Right atrium auricular region (tissue), 2 donors: ENCODE results near the gene DNM3. TPM values are rescaled to one million over a fixed set of nuclear protein-coding genes. Genes with fewer than 3 reads are reported as not detected.

Experiments used
- DNase-seq: peaks from one replicate; pipeline ENCODE4 v3.0.0-alpha.2; 2019; ENCODE audit warnings: low spot score
- H3K27ac ChIP-seq, 2 donors: fragments of 200-600 bp; sonication (generic); 1 replicate in 1 of 2; 2 replicates in 1 of 2; pipeline ENCODE4 v1.5.1; 2016 to 2019
- H3K27me3 ChIP-seq, 2 donors: fragments of 200-600 bp; sonication (generic); one replicate each; pipeline versions ENCODE4 v1.5.1 to v1.6.0; 2017 to 2019
- H3K36me3 ChIP-seq: fragments of 200-600 bp; sonication (generic); one replicate; pipeline ENCODE4 v1.5.1; 2016
- H3K4me1 ChIP-seq, 2 donors: fragments of 200-600 bp; sonication (generic); one replicate each; pipeline versions ENCODE4 v1.5.1 to v1.6.0; 2017 to 2019
- H3K4me3 ChIP-seq, 2 donors: fragments of 200-600 bp; sonication (generic); 1 replicate in 1 of 2; 2 replicates in 1 of 2; pipeline ENCODE4 v1.5.1; 2017 to 2019; ENCODE audit warnings: mild to moderate bottlenecking in 1 of 2, moderate library complexity in 1 of 2
- H3K9me3 ChIP-seq, 2 donors: fragments of 200-600 bp; sonication (generic); one replicate each; pipeline ENCODE4 v1.5.1; 2019
- total RNA-seq, 2 donors: library from RNA; depleted of rRNA; stranded (reverse); fragments of >200 nt; gene quantifications; one replicate each; pipeline ENCODE4 v1.1.0, GENCODE V29; 2016
- TF ChIP-seq, protein P1 (sequence below), 2 donors: fragments of 200-600 bp; sonication (generic); IDR thresholded peaks; one replicate each; pipeline ENCODE4 v1.5.1; 2019; ENCODE audit warnings: antibody characterized with exemption in 2 of 2

Gene DNM3
- total RNA-seq, 2 donors from 2014 or later: 1.0 to 1.6 TPM

DNA sequence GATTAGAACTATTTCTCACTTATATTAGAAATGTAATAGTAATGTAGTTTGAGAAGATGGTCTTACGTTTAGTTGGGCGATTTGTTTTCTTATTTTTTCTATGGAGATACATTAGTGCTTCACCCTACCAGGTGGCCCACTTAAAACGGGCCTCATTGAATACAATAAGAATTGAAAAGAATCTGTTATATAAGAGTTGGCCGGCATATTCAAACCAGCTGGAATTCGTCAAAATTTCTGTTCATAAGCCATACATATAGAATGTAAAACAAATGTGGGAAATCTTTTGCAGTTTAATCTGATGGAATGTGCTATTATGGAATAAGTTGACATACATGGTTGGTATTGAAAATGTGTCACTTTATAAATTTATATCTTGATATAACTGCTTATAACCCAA is 482.8 kb downstream of the DNM3 start:
- no peaks in the 10 kb centered on the region for H3K27me3 ChIP-seq
- TF ChIP-seq, protein P1, sequence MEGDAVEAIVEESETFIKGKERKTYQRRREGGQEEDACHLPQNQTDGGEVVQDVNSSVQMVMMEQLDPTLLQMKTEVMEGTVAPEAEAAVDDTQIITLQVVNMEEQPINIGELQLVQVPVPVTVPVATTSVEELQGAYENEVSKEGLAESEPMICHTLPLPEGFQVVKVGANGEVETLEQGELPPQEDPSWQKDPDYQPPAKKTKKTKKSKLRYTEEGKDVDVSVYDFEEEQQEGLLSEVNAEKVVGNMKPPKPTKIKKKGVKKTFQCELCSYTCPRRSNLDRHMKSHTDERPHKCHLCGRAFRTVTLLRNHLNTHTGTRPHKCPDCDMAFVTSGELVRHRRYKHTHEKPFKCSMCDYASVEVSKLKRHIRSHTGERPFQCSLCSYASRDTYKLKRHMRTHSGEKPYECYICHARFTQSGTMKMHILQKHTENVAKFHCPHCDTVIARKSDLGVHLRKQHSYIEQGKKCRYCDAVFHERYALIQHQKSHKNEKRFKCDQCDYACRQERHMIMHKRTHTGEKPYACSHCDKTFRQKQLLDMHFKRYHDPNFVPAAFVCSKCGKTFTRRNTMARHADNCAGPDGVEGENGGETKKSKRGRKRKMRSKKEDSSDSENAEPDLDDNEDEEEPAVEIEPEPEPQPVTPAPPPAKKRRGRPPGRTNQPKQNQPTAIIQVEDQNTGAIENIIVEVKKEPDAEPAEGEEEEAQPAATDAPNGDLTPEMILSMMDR (IDR thresholded peaks at IDR 0.05): no peak
- H3K36me3 ChIP-seq: no peaks in the 10 kb centered on the region
- no peak overlapping the region for H3K4me3 ChIP-seq
- peaks cover 0 to 8% of the 10 kb centered on the region in 2 donors for H3K4me1 ChIP-seq
- DNase-seq: no peak
- H3K27ac ChIP-seq: no peak overlapping the region
- H3K9me3 ChIP-seq: no peaks in the 10 kb centered on the region

DNA sequence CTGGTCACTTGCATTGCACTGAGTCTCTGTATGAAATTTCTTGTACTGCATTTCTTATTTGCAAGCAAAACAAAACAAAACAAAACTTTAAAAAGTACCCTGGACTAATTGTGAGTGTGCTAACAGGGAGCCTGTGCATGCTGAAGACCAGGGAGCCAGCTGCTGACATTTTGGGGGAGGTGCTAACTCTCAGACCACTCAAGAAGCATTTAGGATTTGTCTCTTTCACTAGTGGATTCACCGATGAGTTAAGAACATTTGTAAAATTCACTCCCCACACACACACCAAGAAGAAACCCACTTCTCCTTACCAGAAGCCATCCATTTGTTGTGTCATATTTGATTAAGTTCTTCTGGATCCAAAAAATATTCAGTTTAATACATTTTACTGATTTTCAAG is 483.5 kb downstream of the DNM3 start:
- H3K27ac ChIP-seq: no peak overlapping the region
- H3K9me3 ChIP-seq: no peaks in the 10 kb centered on the region
- TF ChIP-seq, protein P1 (IDR thresholded peaks at IDR 0.05): no peak
- H3K4me1 ChIP-seq: peaks cover 0 to 8% of the 10 kb centered on the region in 2 donors
- no peak overlapping the region for H3K4me3 ChIP-seq
- no peak for DNase-seq
- no peaks in the 10 kb centered on the region for H3K27me3 ChIP-seq
- H3K36me3 ChIP-seq: no peaks in the 10 kb centered on the region

DNA sequence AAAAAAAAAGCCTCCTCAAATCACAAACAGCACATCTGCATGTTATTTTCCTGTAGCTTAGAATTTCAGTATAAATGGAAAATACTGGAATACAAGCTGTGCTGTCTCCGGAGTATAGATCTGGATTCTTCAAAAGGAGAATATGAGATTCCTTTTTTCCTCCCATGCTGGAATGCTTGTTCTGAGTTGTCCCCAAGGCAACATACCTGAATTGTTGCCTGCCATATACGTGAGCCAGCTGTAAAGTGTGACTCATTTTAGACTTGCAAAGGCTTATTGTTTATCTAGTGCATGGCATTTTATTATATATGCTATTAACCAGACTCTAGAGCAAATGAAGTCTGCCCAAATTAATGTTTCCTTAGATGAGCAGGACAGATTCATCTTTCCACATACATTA is 484.2 kb downstream of the DNM3 start:
- H3K9me3 ChIP-seq: no peaks in the 10 kb centered on the region
- no peaks in the 10 kb centered on the region for H3K36me3 ChIP-seq
- H3K27me3 ChIP-seq: no peaks in the 10 kb centered on the region
- H3K4me3 ChIP-seq: no peak overlapping the region
- H3K27ac ChIP-seq: no peak overlapping the region
- no peak for DNase-seq
- TF ChIP-seq, protein P1 (IDR thresholded peaks at IDR 0.05): no peak
- peaks cover 0 to 8% of the 10 kb centered on the region in 2 donors for H3K4me1 ChIP-seq

DNA sequence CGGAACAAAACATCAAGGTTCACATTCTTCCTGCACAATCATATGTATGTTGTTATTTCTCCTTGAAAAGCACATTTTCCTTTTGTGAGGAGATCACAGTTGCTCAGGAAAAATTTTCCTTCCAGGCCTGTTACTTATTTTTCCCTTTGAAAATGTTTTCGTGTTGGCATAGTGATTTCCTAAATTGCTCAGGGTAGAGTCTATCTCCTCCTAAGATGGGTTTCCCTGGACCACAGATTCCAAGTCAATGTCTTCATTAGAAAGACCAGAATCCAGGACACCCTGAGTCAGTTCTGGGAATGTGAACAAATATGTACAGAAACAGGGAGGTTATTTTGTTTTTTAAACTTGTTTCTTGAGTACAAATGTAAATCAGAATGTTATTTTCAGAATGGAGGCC is 484.8 kb downstream of the DNM3 start:
- H3K36me3 ChIP-seq: no peaks in the 10 kb centered on the region
- H3K4me1 ChIP-seq: peaks cover 0 to 8% of the 10 kb centered on the region in 2 donors
- no peaks in the 10 kb centered on the region for H3K27me3 ChIP-seq
- DNase-seq: no peak
- H3K9me3 ChIP-seq: no peaks in the 10 kb centered on the region
- no peak overlapping the region for H3K27ac ChIP-seq
- TF ChIP-seq, protein P1 (IDR thresholded peaks at IDR 0.05): no peak
- H3K4me3 ChIP-seq: no peak overlapping the region

DNA sequence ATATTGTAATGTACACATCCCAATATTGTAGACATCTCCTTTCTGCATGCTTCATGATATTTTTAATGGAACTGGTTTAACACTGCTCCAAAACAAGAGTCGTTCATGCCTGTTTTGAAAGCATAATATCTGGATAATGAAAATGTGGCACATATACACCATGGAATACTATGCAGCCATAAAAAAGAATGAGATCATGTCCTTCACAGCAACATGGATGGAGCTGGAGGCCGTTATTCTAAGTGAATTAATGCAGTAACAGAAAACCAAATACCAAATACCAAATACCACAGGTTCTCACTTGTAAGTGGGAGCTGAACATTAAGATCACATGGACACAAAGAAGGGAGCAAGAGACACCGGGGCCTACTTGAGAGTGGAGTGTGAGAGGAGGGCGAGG is 487.0 kb downstream of the DNM3 start:
- H3K36me3 ChIP-seq: no peaks in the 10 kb centered on the region
- no peaks in the 10 kb centered on the region for H3K27me3 ChIP-seq
- TF ChIP-seq, protein P1 (IDR thresholded peaks at IDR 0.05): no peak
- DNase-seq: no peak
- peaks cover 0 to 2% of the 10 kb centered on the region in 2 donors for H3K4me1 ChIP-seq
- H3K9me3 ChIP-seq: no peaks in the 10 kb centered on the region
- no peak overlapping the region for H3K27ac ChIP-seq
- no peak overlapping the region for H3K4me3 ChIP-seq

DNA sequence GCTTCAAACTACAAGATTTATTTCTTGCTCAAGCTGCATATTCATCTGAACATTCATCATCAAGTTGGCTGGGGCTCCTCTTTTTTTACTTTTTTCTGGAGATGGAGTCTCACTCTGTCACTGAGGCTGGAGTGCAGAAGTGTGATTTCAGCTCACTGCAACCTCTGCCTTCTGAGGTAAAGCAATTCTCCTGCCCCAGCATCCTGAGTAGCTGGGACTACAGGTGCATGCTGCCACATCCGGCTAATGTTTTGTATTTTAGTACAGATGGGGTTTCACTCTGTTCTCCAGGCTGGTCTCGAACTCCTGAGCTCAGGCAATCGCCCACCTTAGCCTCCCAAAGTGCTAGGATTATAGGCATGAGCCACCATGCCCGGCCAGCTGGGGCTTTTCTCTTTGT is 490.9 kb downstream of the DNM3 start:
- Histone ChIP-seq H3K36me3 (no peaks in the 10 kb centered on the region), H3K27me3 (no peaks in the 10 kb centered on the region), H3K9me3 (no peaks in the 10 kb centered on the region), H3K4me1 (no peaks in the 10 kb centered on the region), H3K4me3 (no peak overlapping the region), H3K27ac (no peak overlapping the region)
- TF ChIP-seq, protein P1 (IDR thresholded peaks at IDR 0.05): no peak
- DNase-seq: no peak
